Measurements from ENCODE around the gene TTC34.

TTC34 gene, protein sequence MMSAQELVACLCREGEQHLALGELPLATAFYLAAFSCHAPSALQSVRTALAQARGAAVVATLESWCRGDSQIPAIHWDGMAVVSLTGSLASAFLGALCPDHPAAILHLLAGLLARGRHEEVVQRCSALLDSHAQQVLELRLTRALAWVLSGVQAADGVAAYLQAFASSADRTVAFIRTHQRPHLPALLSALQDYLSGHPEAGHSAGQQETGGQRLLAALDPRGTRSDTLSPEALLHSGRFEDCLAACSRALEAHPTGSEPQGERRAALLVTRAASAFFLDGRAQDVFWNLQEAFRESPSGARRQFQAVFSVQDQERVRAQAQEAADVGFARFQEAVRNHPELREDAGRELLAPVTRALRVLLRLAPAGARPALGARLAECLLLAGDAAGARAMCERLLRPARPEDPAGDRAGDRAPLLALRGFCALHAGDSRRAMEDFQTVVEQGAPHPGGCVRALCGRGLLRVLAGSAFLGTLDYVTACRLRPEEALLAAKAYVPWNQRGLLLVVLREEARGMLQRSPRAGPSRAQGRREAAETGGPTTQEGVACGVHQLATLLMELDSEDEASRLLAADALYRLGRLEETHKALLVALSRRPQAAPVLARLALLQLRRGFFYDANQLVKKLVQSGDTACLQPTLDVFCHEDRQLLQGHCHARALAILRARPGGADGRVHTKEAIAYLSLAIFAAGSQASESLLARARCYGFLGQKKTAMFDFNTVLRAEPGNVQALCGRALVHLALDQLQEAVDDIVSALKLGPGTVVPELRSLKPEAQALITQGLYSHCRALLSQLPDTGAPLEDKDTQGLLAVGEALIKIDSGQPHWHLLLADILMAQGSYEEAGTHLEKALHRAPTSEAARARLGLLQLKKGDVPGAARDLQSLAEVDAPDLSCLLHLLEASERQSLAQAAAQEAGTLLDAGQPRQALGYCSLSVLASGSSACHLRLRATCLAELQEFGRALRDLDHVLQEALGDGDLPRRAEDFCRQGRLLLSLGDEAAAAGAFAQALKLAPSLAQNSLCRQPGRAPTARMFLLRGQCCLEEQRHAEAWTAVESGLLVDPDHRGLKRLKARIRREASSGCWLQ
- 1.4 to 6.0 (median 2.9) reads per million in 4 experiments for total RNA-seq

DNA sequence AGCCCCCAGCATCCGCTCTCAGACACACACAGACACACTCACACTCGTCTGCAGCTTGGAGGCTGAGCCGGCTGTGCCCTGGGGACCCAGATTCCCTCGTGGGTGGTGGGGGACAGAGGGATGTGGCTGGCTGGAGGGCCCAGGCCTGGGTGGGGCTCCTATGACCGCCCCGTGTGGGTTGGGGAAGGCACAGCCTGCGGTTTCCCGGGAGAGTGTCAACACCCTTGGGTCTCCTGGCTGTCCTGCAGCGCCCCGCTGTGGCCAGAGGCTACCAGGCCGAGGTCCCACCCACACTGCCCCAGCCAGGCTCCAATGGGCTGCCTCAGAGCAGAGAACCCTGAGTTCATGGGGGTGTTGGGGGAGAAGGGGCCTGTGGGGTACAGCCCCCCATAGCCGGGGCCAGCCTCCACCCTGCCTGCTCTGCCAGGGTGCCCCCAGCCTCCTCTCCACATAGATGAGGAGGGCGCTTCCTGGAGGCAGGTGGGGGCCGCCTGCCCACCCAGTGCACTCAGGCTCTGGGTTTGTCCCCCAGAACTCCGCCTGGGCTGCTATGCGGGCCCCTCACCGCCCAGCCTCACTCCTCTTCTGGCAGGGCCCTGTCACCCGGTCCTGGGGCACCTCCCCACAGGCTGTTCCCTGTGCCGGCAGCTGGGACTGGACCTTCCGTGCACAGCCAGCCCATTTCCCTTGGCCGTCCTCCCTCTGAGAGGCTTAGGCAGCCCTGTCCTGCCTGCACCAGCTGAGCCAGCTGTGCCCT, at the start of gene TTC34:
TTC34 (minus strand) TSS at position 159 of the 757 bp plus-strand sequence. CDS start 866 bp downstream, outside the sequence.
- no peak for DNase-seq

DNA sequence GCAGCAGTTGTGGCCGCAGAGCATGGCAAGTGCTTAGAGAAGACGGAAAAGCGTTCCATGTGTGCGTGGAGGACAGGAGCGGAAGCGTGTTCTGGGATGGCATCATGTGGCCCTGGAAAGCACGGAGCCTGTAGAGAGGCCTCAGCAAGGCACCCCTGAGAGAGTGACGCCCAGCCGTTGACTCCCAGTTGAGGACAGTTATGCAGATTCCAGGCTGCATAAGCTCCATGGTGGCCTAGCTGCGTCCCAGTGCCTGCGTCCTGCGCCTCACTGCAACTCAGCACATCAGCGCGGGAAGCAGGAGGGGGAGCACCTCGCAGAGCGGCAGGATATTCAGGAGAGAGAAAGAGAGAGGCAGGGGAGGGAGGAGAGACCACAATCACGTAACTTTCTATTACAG, 49.0 kb upstream of the TTC34 start:
- DNase-seq: no peak

DNA sequence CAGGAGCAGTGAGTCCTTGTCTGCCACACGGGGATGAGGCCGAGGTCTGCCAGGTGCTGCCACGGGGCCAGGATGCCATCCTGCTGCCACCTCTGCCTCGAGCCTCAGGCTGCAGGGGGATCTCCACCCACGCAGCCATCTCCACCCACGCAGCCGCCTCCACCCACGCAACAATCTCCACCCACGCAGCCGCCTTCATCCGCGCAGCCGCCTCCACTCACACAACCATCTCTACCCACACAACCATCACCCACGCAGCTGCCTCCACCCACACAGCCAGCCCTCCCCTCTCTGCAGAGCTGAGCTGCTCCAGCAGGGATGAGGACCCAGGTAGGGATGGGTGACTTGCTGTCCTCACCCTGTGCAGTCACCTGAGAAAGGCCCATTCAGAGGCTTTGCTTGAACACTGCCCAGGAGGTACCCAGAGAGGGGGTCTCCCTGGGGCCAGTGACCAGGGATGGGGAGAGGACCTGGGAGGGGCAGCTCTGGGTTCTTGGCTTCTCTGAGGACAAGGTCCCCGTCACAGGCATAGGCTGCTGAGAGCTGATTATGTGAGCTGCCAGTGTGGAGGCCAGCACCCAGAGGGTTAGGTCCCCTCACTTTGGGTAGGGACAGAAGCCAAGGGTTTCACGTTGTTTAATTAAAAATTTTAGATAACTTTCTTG, 46.6 kb upstream of the TTC34 start:
- no peak for DNase-seq

DNA sequence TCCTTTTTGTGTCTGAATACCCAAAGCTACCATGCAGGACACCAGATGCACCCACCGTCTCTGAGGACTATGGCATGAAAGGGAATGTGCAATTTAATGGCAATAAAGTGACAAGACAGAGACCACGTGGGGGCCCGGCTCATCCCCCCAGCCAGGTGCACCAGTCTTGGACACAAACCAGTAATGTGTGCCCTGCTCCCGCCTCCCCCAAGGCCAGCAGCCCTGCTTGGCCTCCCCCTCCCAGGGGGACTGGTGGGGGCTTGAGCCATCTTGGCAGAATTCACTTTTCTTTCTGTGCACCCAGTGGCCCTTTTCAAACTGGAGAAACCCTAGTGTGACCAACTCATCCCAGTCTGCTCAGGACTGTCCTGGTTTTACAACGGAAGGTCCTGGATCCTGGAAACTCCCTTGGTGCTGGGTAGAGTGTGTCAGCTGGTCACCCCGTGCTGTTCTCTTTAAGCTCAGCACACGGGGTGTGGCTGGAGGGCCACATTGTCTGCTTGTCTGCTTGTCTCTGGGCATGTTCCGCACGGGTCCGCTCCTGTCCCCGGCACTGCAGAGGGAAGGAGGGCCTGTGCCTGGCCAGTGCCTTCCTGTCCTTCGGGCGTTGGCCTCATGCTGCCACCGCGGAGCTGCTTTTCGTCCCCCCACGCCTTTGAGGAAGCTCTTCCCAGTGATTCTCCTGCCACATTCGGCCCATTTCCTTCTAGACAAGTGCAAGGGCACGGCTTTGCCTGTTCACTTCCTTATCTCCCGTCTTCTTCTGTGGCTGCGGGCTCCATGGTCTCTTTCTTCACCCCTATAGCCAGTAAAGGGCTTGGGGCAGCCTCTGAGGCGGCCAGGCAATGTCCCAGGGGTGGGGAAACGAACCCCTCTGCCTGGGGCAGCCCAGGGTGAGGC, 45.8 kb upstream of the TTC34 start:
- no peak for DNase-seq

DNA sequence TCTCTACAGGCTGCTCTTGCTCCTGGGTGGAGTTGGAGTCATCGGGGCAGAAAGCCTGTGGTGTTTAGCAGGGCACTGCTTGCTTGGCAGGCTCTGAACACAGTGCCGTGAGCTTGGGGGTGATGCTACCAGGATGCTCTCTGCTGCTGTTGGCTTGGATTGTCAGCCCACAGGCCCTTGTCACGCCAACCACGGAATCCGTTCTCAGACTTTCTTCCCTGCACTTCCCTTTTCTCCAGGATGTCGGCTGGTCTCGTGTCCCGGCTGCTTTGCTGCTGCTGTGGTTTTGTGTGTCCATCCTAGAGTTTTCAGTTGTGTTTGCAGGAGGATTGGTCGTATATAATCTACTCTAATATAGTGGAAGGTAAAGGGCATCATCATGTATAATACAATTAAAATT, 44.4 kb upstream of the TTC34 start:
- no peak for DNase-seq

DNA sequence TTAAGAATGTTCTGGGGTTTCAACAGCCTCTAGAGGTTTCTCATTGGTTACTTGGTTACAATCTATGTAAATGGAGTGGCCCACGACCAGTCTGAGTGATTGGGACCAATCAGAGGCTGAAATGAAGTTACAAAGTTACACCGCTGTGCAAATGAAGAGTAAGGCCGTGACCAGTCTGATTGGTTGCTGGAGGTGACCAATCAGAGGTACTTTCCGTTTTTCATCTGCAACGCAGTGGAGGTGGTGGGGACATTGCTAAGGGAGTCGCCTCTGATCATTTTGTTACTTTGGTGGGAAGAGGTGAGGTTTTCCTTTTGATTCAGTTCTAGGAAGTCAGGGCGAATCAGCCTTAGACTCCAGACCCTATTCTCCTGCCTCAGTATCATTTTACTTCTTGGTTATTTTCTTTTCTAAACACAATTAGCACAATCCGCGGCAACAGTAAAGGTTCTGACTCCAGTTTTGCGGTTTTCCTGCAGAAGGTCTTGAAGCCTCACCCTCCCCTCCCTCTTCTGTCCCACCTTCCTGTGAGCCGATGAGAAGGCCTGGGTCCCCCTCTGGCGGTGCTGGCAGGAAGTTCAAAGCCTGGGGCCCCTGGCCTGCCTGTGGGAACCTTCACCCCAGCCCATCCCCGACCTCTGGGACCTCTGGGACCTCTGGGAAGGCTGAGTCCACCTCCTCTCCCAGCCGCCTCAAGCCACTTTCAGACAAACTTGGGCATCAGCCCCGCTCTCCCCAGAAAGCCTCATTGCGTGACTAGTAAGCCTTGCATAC, 38.7 kb upstream of the TTC34 start:
- DNase-seq: peak; percentile 59

DNA sequence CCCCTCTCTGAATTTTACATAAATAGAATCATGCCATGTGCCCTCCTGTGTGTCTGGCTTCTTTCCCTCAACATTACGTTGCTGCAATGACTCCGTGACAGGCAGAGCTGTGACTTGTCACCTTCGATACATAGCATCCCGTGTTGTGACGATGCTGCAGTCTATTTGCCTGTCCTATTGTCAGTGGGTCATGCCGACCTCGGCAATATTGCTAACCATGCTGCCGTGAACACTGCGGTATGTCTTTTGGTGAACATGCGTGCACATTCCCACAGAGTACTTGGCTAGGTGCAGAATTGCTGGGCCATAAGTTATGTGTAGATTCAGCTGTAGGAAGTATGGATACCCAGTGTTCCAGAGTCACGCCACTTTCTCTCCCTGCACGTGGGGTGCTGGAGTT, 36.3 kb upstream of the TTC34 start:
- no peak for DNase-seq

DNA sequence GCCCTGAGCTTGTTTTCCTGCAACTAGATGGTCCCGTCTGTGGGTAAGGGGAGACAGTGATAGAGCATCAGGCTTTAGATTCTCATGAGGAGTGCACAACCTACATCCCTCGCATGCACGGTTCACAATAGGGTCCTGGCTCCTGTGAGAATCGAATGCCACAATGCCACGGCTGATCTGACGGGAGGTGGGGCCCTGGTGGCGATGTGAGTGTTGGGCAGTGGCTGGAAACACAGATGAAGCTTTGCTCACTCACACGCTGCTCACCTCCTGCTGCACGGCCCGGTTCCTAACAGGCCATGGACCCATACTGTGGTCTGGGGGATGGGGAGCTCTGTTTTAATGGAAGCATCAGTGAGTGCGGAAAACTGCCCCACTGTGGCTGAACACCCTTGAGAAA, 35.8 kb upstream of the TTC34 start:
- no peak for DNase-seq

DNA sequence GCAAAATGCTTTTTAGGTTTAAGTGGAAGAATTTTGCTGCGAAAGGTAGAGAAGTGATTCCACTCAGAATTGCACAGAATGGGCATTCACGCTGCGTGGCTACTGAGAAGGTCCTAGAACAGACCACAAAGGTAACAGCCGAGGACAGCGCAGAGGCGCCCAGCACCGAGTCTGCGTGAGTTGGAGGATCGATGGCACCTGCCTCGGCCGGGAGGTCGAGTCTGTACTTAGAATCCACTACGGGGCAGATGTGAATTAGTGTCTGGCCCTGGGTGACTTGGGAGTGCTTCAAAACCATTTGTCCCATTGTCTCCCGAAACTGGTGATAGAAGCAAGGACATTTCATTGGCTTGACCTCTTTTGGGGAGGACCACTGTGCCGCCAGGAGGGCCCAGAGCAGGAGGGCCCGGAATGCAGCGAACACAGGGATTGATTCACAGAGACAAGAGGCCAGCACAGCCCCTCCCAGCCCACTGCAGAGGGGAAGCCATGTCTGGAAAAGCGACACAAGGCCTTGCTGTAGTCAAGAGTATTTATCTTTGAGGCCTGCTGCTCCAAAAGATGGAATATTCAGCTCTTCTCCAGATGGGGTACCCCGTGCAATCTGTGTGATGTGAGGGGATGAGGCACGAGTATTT, 35.0 kb upstream of the TTC34 start:
- DNase-seq: no peak

DNA sequence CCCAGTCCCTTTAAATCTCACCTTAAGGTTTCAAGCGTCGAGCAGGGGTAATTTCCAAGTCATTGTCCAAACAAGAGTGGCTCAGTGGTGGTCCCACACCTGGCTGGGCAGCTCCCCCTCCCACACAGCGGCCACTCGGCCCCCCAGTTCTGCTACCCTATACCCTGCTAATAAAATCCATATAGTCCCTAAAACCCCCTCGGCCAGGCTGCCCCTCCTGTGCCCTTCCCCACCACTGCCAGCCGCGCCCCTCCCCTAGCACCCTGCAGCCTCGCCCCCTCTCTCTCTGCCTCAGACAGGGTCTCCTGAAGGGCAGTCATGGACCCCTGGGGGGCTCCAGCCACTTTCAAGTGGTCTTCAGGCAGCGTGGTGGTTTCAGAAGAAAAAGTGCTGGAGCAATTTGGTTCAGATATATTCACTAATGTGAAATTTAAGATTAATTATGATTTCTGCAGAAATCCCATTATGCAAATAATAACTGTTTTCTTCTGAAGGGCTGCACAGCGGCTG, 34.2 kb upstream of the TTC34 start:
- no peak for DNase-seq

DNA sequence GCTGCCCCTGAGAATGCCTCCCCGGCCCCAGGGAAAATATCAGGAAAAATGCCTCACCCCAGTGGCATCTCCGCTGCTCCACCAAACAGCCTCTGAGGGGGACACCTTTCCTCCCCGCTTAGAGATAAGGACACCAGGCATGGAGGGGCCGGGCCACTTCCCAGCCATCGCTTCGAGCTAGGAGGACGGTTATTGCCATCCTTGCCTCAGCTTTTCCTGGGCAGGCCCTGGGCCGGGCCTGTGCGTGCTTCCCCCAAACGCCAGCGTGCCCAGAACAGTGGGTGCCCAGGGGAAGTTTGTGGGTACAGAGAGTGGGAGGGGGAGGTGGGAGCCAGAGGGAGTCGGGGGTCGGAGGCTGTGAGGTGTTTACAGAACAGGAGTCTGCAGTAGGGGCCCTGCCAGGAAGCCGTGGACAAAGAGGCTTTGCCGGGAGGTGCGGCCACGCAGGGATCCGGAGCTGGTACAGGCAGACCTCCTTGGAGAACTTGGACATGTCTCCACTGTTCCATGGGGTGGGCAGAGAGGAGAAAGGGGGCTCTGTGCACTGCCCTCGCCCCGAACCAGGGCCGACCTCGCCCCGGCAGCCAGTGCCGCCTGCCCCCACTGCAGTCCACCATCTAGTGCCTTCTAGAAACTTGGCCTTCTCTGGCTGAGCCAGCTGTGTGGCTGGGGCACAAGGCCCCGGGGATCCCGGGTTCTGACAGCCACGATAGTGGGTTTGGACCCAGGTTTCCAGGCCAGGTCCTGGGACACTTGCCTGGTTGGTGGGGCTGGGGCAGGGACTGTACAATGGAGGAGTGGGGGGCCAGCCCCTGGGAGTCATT, 33.5 kb upstream of the TTC34 start:
- no peak for DNase-seq

DNA sequence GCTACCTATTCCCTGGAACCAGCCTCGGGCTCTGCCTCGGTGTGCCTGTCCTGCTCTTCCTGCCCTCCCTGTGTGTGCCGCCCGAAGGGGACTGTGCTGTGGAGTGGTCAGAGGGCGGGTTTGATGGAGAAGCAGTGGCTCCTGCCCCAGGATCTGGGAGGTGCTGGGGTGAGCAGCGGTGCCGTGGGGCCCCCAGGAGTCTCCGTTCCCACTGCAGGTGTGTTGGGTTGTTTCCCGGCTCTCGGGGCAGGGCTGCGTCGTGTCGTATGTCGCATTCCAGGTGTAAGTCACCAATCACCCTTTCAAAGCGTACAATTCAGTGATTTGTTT, 32.6 kb upstream of the TTC34 start:
- DNase-seq: no peak

DNA sequence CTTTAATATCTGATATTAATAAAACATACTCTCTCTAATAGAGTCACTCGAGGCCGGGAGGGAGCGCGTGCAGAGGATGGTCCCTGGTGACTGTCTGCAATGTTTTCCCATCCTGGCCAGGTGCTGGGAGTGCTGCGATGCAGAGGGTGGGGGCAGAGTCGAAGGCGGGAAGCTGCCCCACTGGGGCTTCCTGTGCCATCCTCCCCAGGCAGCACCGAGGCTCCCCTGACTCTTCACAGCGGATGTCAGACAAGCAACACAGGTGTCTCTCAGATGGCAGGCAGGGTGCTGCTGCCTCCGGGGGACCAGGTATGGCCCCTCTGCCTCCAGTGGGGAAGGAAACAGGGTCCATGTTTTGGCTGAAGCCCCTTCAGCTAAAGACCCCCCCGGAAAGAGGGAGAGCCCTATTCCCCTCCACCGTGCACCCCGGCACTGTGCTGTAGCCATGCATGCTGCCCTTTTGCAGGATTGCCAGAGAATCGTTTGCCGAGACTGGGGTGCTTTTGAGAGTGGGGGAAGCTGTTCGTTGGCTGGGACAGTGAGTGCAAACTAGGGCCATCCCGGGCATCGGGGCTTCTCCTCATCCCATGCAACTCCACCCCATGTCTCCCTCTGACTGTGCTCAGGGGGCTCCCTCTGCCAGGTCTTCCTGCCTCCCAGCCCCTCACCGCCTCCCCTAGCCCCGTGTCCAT, 32.1 kb upstream of the TTC34 start:
- no peak for DNase-seq

DNA sequence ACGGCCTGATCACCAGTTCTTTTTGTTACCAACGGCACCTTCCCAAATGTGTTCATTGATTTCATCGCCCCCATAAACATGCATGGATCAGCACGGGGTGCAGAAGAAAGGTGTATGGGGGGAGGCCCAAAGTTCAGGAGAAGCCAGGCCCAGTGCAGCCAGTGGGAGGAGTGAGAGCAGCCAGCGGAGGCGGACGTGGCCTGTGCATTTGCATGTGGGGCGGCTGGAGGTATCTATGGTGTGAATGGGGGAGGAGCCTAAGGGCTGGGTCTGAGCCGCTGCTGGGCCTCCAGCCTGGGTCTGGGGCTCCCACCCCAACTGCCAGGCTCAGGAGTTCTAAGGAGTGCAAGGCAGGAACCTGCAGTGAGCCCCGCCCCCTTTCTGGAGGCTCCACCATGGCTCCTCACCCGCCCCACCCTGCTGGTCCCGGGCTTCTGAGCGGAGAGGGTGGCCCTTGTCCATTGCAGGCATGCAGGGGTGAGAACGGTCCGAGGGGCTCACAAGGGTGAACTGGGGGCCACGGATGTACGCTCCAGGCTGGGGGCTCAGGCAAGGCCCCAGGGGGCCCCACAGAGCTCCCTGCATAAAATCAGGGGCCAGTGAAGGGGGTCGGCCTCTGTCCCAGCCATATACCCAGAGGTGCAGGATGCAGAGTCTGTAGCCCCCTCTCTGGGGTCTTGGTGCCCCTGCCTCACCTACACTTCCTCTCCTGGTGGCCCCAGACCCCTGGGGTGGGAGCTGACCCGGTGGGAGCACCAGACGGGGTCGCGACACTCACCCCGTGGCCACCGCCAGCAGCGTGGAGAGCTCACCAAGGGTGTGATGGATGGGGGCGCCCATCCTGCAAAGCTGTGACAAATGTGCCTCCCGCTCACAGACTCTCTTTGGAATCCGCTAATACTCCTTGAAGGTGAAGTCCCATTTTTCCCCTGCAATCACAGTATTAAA, 31.3 kb upstream of the TTC34 start:
- DNase-seq: no peak

DNA sequence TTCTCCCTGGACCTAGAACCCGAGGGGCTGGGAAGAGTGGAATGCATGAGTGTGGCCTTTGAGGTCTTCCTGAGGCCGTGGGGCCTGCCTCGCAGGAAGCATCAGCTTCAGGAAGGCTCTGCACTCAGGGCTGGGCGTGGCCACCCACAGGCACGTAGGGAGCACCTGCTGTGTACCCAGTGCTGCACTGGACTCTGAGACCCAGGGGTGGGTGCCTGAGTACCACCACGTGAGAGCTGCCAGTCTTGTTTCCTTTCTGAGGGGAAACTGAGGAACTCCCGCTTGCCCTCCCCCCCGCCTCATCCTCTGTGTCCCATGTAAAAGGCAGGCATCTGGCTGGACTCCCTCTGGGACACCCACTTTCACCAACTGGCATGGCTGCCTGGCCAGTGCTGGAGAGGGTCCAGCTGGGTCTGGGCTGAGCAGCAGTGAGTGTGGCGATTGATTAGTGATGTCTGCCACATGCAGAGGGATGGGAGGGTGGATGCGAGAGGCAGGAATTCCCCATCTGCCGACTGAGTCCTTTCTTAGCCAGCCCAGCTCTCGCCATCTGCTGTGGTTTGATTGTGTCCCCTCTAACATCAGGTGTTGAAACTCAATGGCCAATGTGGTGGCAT, 30.2 kb upstream of the TTC34 start:
- no peak for DNase-seq

DNA sequence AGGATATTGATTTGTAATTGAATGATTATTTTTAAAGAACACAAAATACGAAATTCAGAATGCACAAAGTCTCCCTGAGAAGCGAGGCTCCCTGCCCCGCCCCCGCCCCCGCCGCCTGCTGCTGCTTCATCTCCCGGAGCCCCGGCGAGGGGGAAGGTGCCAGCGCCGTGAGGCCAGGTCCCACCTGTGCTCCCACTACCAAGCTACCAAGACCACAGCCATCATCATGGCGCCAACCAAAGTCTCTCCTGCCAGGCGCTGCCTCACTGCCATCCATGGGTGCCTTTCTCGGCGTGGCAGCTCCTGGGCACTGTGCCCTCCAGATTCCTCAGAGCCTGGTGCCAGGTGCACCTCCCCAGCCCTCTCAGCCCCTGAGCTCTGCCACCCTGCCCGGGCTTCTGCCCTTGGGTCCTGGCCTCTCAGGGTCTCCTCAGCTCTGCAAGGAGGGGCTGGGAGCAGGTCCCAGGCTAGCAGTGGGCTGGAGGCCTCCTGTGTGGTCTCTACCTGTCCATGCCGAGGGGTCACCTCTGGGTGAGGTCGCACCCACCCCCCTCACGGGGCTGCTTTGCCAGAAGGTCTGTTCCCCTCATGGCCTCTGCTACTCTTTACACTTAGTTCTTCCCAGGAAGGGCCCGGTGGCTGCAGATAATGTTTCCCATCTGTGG, 29.4 kb upstream of the TTC34 start:
- no peak for DNase-seq

All from effector CD8-positive, alpha-beta T cell (primary cell).